ENCODE measurements around the gene HES5.
"Not testable (repeated sequence)": the region's sequence is repeated elsewhere in the genome, so short reads cannot be mapped to it uniquely, and the experiment has no call there.

The HES5 gene

DNA sequence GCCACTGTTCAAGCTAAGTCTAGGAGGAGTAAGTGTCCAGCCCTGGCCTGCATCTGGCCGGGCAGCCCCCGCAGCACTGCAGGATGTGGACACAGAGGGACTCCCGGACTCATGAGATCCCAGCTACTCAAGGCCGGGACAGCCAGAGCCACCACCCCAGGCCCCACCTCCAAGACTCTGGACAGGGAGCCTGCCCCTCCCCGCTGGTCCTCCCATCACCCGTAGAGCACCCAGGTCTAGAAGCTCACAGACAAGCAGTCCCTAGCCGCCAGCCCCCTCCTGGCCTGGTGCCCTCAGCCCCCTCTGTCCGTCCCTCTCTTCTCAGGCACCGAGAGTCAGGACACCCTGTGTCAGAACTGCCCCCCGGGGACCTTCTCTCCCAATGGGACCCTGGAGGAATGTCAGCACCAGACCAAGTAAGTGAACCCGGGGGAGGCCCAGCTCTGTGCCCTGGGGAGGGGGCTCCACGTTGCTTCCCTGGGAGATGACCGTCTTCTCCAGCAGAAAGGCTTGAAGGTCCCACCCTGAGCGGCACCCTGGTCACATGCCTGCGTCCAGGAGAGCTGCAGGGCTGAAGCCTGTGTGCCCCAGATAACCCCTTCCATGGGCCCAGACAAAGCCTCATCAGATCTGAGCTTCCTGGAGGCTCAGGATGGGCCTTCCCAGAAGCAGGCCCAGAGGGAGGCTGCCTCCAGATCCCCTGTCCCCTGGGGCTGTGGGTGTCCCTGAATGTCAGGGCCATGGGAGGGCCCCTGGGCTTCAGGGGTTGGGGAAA, 30.4 kb upstream of the HES5 start:
- no peak for FAIRE-seq

DNA sequence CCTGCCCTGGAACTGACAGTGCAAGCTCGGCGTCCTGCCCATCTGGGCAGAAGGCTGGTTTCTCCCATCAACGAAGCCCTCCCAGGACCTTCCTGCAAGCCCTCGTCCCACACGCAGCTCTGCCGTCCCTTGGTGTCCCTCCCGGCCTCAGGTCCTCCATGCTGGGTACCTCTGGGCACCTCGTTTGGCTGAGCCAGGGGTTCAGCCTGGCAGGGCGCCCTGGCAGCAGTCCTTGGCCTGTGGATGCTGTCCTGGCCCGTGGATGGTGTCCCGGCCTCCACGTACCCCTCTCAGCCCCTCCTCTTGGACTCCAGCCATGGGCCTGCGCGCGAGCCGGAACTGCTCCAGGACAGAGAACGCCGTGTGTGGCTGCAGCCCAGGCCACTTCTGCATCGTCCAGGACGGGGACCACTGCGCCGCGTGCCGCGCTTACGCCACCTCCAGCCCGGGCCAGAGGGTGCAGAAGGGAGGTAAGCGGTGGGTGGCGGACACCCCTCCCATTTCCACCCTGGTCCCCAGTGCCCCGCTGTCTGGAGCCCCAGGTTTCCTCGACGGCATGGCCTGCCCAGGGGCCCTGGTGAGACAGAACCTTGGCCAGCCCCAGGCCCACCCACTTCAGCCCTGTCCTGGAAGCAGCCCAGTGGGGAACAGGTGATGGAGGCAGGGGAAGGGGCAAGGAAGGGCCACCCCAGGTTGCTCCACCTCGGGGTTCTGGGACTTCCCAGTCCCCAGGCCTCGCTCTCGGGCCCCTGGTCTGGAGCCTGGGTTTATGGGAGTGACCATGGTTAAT, 29.6 kb upstream of the HES5 start:
- no peak for FAIRE-seq

DNA sequence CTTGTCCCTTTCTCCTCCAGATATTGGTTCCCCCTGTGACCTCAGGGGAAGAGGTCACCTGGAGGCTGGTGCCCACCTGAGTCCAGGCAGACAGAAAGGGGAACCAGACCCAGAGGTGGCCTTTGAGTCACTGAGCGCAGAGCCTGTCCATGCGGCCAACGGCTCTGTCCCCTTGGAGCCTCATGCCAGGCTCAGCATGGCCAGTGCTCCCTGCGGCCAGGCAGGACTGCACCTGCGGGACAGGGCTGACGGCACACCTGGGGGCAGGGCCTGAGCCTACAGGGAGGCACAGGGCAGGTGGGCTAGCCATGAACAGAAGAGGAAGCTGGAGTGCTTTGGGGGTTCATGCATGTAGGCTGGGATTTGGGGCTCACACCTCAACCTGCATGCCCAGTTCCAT, 28.8 kb upstream of the HES5 start:
- FAIRE-seq: no peak

DNA sequence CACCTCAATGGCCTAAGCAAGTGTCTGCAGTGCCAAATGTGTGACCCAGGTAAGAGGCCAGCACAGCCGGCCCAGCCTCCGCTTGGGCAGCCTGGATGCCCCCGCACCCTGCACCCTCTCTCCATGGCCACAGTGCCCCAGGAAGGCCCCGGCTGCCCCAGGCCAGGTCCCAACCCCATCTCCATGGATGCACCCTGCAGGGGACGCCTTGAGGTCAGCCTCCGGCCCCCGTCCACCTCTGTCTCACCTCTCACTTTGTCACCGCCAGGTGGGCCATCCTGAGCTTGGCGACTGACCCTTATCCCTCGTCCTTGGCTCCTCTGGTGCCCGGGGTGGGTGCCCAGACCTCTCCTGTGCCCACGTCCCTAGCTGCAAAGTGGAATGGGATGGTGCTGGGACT, 28.4 kb upstream of the HES5 start:
- FAIRE-seq: no peak

DNA sequence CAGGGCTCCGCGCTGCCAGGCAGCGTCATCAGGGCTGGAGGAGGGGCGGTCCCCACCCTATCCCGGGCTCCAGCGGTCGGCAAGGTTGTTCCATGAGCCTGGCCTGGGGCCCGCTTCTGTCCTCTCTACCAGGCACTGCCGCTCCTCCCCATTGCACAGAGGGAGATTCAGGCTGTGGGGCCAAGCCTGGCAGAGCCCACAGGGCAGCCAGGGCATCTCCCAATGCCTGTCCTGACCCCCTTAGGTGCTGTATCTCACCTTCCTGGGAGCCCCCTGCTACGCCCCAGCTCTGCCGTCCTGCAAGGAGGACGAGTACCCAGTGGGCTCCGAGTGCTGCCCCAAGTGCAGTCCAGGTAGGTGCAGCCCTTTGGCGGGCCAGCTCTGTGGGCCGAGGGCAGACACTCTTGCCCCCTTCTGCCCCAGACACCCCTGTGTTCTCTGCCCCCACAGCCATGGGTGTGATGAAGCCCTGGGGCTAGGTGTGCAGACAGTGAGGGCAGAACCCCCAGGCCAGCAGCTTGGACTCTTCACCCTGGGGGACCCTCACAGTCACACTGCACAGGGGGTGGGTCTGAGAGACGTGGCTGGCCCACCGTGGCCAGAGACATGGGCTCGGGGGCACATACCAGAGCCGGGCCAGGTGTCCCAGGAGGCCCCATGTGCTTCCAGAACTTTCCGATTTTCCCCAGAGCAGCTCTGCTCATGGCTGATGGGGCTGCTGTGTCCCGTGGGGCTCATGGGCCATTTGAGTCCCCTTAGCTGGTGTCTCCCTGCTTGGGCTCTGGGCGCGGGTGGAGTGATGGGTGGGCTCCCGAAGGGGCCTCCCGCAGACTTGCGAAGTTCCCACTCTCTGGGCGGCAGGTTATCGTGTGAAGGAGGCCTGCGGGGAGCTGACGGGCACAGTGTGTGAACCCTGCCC, 27.7 kb upstream of the HES5 start:
- no peak for FAIRE-seq

DNA sequence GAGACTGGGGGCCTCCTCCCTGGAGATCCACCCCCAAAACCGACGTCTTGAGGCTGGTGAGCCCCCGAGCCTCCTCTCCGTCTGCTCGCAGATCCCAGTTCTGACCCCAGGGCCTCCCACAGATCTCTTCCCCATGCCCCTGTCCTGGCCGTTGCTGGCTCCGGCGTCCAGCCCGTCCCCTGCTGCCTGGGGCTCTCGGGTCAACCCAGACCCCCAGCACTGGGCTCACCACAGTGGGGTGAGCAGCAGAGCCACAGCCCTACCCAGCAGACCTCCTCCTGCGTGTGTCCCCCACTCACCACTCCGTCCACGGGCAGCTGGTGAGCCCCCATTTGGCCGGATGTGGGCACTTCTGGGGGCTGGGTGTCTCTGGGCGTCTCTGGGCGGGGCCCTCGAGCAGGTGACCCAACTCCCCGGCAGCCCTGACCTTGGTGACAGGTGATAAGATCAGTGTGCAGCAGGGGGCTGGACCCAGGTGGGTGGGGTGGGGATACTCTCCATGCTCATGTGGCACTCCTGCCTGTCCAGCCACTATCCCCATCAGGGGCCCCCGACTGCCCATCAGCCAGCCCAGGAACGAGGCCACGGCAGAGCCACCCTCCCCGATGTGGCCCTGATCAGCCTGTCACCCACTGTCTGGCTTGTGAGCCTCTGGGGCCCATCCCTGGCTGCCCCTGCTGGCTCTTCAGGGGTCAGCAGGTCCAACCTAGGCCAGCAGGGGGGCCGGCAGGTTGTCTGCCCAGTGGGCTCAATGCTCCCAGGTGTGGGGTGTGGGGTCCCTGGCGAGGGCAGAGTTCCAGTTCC, 26.8 kb upstream of the HES5 start:
- no peak for FAIRE-seq

DNA sequence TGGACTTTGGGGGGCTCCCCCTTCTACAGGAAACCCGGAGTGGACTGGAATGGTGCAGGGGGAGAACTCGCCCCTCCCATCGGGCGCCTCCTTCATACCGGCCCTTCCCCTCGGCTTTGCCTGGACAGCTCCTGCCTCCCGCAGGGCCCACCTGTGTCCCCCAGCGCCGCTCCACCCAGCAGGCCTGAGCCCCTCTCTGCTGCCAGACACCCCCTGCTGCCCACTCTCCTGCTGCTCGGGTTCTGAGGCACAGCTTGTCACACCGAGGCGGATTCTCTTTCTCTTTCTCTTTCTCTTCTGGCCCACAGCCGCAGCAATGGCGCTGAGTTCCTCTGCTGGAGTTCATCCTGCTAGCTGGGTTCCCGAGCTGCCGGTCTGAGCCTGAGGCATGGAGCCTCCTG, 26.2 kb upstream of the HES5 start, which contains the start of gene TNFRSF14:
TNFRSF14 (plus strand) TSS at position 95 of the 401 bp plus-strand sequence; CDS start at position 389, 294 bp downstream.
- FAIRE-seq: no peak

DNA sequence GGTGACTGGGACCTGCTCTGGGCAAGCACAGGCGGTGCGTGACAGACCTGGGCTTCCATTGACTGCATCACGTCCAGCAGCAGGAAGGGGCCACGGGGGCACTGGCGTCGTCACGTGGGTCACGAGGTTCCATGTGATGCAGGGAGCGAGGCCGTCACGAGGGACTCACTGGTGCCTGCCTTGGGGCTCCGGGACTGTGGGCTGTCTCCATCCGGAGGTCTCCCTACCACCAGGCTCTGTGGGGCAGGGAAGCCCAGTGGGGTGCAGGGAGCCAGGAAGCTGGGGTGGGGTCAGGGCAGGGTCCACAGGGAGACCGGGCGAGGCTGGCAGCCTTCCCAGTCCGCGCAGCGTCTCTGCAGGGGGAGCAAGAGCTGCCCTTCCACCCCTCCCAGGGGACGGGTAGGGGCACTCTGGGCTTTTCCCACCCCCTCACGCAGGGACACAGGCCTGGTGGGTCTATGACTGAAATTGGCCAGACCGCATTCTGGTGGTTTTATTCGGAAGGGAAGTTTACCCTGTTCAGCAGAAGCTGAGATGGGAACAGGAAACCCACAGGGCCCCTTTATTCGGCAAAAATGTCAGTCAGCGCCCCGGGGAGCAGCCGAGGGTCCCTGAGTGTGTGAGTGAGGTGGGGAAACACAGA, 25.7 kb upstream of the HES5 start:
- FAIRE-seq: no peak

DNA sequence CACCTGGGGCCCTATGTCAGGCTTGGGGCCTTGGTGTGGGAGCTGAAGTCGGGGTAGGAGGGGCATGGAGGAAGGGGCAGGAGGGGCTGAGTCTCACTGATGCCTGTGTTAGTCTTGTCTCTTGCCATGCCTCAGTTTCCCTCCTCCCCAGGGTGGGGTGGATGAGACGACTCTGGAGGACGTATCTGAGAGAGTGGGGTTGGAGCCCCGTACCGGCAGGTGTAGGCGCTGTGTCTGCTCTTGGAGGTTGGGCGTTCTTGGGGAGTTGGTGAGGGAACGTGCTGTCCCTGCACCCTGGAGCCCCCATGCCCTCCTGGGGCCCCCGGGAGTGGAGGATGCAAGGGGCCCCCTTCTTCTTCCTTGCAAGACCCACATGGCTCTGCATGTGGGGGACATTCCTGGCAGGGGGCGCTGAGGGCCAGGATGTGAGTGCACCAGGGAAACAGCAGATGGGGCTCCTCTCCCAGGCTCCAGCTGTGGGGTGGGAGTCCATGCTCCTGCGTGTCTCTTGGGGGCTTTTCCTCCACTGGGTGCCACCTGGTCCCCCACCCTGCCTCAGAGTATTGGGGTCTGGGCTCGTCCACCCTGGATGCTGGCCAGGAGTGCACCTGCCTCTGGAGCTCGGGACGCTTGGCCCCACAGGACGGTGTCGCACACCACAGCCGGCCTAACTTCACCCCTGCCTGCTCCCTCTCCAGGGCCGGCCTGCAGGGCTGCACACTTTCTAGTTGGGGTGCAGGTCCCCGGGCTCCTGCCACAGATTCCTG, 24.7 kb upstream of the HES5 start:
- no peak for FAIRE-seq

DNA sequence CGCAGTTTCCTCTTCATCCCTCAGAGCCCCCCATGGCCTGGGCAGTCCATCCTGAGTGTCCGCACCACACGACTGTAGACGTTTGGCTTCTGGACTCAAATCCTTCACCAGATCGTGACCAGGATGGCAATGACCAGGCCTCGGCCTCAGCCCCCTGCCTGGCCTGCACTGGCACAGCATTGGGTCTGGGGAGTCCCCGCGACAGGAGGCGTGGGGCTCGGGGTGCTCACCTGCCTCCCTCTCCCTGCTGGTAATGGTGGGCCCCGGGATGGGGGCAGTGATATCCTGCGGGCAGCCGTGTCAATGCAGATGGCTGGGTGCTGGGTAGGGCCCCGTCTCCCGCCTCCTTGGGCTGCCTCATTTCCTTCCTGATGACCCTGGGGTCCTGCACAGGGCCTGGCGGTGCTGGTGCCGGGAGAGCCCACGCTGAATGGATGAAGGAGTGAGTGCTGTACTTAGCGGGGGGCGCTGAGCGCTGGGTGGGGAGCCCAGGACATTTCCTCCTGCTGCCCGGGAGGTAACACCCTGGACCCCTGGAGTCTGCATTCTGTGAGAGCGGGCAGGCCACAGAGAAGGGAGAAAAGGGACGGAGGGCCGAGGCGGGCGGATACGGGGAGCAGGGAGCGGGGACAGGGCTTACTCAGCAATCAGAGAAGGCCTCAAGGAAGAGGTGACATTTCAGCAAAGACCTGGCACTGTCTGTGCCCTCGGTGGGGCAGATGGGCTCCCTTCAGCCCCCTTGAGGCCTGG, 24.0 kb upstream of the HES5 start:
- FAIRE-seq: no peak

DNA sequence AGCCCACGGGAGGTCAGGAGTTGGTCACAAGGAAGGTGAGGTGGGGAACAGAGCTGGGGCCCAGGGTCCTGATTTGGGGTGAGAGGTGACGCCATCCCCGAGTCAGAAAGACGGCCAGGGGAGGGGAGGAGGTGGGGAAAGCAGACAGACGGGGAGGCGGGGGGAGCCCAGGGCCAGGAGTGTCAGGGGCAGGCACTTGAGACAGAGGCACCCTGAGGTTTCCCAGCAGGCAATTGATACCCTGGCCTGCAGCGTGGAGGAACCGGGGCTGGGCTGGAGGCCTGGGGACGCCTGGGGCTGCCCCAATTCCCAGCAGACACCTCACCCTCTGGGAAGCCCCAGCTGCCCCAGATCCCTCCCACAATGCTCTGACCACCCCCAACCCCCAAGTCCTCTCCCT, 23.0 kb upstream of the HES5 start:
- FAIRE-seq: not testable (repeated sequence)

DNA sequence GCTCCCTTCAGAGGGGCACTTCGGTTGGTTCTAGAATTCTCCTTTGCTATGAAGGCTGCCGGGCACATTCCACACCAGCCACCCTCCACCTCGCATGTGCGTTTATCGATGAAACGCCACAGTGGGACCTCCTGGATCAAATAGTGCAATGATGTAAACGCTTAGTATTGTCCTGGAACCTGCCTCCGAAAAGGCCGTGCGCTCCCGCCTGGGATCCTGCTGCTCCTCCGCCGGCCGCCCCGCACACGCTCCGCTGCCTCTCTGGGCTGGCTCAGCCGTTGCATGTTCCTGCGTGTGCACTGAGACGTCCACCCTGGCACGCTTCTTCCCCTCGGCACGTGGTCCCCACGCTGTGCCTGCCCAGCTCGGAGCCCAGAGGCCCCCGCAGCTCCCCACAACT, 22.1 kb upstream of the HES5 start:
- FAIRE-seq: no peak

DNA sequence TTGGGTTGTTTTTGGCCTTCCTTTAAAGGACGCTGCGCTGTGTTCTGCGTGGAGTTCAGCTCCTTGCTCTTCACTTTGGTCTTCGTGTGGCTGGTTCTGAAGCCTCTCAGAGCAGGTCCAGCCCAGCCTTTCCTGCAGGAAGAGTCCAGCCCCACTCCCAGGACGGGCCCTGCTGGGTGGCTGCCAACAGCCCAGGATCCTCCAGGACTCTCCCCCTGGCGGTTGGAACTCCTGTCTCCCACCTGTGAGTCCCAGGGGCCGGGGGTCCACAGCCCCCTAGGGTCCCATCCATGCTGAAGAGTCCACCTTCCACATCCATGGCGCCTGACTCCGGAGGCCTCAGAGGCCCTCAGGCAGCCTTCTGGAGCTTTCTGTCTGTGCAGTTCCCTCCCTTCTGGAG, 21.5 kb upstream of the HES5 start:
- FAIRE-seq: not testable (repeated sequence)

DNA sequence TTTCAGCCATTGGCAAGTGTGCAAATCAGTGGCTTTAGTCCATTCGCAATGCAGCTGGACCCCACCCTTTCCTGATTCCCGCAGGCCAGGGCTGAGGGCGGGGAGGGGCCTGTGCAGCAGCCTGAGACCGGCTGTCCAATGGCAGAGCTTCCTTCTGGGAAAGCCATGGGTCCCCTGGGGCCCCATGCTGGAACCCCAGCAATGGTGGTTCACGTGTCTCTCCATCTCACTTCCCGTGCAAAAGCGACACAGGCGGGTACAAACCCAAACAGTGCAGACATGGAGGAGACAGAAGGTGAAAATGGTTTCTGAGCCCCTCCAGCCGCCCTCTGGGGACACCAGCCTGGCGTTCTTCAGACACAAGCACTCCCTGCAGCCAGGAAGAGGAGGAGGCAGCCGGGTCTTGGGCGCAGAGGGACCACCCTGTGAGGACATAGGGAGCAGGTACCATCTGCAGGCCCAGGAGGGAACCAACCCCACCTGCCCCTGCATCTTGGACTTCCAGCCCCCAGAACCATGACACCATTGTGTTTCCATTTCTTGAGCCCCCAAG, 20.3 kb upstream of the HES5 start:
- not testable (repeated sequence) for FAIRE-seq

DNA sequence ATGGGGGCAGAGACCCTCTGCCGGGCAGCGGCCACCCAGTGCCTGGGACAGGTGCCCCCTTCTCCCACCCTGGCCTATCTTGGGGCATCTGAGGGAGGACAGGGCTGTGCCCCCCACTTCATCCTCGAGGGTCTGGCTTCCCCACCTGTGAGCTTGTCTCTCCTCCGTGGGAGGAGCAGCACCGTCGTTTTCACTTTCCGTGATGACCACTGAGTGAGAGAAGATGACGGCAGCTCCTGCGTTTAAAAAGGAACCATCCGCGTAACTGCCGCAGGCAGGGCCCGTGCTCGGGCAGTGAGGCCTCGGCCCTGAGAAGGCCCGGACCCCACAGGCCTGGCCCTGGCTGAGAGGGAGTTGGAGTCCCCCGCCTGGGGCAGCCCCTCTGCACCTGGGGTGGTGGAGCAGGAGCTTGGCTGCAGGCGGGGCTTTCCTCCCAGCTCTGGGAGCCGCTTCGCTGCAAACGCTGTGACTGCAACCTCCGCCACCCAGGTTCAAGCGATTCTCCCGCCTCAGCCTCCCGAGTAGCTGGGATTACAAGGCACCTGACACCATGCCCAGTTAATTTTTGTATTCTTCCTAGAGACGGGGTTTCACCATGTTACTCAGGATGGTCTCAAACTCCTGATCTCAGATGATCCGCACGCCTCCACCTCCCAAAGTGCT, 19.4 kb upstream of the HES5 start:
- not testable (repeated sequence) for FAIRE-seq

DNA sequence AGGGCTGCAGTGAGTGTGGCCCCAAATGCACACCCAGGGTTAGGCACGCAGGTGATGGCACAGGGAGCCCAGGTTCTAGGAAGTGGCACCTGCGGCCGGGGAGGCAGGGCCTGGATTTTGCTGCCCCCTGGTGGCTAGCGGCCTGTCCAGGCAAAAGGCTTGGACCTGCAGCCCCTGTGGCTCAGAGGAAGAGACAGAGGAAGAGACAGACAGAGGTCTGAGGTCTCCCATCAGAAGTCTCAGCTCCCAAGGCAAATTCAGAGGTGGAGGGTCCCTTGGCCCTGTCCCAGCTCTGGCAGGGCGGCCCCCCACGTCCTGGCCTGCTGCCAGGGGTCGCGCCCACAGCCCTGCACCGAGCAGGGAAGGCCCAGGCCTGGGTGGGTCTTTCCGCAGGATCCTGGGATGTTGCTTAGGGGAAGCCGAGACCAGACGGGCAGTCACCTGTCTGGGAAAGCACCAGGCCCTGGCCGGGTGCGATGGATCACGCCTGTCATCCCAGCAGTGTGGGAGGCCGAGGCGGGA, 18.1 kb upstream of the HES5 start:
- no peak for FAIRE-seq

DNA sequence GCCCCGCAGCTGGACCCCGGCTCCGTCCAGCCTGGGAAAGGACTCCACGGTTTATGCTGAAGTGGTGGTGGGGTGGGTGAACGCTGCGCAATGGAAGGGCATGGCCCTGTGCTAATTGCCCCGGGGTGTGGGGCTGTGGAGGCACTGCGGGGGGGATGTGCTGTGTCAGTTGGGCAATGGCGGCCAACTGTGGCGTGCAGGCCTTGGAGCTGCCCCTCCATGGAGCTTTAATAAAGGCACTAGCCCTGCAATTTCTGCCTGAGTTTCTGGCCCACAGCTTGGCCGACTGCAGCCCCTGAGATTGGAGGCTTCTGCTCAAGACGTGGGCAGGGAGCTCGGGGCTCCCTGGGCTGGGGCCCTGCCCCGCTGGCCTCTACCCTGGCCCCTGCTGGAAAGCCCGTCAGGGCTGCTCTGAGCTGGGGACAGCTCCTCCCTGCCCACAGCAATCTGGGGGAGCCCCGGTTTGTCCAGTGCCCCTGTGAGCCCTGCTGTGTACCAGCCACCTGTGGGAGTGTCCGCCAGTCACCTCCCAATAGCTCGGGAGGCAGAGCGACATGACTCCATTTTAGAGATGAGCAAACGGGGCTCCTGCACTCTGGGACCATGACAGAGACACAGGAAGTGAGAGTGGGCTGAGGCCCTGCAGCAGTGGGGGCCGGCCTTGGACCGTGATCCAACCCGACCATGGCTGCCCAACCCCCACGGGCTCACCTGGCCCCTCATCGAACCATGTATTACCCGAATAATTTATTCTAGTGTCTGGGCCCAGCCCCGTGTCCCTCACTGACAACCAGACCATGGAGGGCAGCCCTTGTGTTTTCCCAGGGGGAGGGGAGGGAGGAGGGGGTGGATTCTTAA, 17.4 kb upstream of the HES5 start:
- no peak for FAIRE-seq
